WI38 (cell line): ENCODE data around the gene WIPF1.

Source experiments
- H3K4me3 ChIP-seq: 2 replicates; pipeline ENCODE4 v1.5.1; 2011; ENCODE audit warnings: low read depth, mild to moderate bottlenecking, control low read depth, low read length
- CTCF ChIP-seq: IDR thresholded peaks from 2 replicates; pipeline ENCODE4 v1.5.1; 2012; ENCODE audit warnings: low read depth, mild to moderate bottlenecking, control low read depth, low read length

Gene WIPF1

GRCh38 chr2:174606336-174606735 lies 8.7 kb upstream of the WIPF1 start:
- no peak for TF ChIP-seq CTCF
- no peak overlapping the region for H3K4me3 ChIP-seq

GRCh38 chr2:174605687-174606086 lies 8.1 kb upstream of the WIPF1 start:
- TF ChIP-seq CTCF: peak; percentile 32; the same call in 1 of the 2 replicates
- no peak overlapping the region for H3K4me3 ChIP-seq

- TF ChIP-seq CTCF: peak; percentile 23; the same call in 1 of the 2 replicates
Observed at GRCh38 chr2:174603280-174603679, 5.7 kb upstream of the WIPF1 start.

GRCh38 chr2:174602745-174603144 lies 5.1 kb upstream of the WIPF1 start:
- H3K4me3 ChIP-seq: no peak overlapping the region
- TF ChIP-seq CTCF: no peak

More at GRCh38 chr2:174603280-174603679, 5.7 kb upstream of the WIPF1 start:
- H3K4me3 ChIP-seq: no peak overlapping the region

DNA sequence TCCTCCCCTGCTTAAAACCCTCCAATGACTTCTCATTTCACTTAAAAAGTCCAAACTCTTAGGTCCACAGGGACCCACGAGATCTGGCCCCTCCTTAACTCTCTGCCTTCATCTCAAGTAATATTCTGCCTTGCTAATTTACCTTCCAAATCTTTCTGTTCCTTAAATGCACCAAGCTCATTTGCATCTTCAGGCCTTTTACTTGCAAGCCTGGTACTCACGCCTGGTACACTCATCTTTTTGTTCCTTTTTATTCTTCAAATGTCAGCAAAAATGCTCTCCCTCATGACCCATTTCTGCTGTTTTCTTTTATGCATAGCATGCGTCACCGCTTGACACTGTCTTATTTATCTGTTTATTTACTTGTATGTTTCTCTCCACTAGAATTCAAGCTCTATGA lies 2.7 kb upstream of the WIPF1 start:
- no peak overlapping the region for H3K4me3 ChIP-seq
- TF ChIP-seq CTCF: no peak

- H3K4me3 ChIP-seq: no peak overlapping the region
- no peak for TF ChIP-seq CTCF
Observed at GRCh38 chr2:174599310-174599921, 1.8 kb upstream of the WIPF1 start.

DNA sequence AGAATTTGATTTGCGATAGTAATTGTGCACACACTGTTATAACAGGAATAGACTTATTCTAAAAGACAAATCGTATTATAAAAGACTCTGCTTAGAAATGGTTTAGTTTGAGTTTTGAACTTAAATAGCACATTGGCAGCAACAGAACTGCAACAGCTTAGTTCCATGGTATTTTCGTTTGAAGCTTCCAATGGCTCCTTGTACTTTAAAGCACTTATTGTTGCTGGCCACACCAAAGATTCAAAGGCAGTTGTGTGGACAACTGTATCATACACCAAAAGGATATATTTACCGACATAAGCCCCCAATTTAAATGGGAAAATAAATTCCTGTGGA lies 627 bp downstream of the WIPF1 start:
- peak overlapping the region; percentile 40; the same call in 1 of the 2 replicates for H3K4me3 ChIP-seq
- TF ChIP-seq CTCF: no peak
